Suprapubic skin (tissue), 4 donors: ENCODE measurements around the gene FGF7.

Experiments used
- CTCF ChIP-seq, 2 donors: fragments of 200-600 bp in 1 of 2; fragments of 450-650 bp in 1 of 2; sonication (generic) in 1 of 2; IDR thresholded peaks; one replicate each; pipeline ENCODE4 v1.5.1; 2016 to 2019; ENCODE audit warnings: antibody characterized with exemption in 2 of 2, mild to moderate bottlenecking in 1 of 2, moderate library complexity in 1 of 2
- POLR2A ChIP-seq, 2 donors: fragments of 450-650 bp; IDR thresholded peaks; one replicate each; pipeline ENCODE4 v1.6.1; 2017; ENCODE audit warnings: antibody characterized with exemption in 2 of 2, mild to moderate bottlenecking in 2 of 2, moderate library complexity in 2 of 2
- POLR2AphosphoS5 ChIP-seq, 3 donors: sonication (generic); formaldehyde crosslinking; IDR thresholded peaks; one replicate each; pipeline ENCODE4 v1.6.1; 2017; ENCODE audit warnings: antibody characterized with exemption in 3 of 3

GRCh38 chr15:49380912-49381311 lies 42.1 kb upstream of the FGF7 start:
- no peak for TF ChIP-seq CTCF (IDR thresholded peaks at IDR 0.05)
- no peak for TF ChIP-seq POLR2AphosphoS5 (IDR thresholded peaks at IDR 0.05)
- no peak for TF ChIP-seq POLR2A (IDR thresholded peaks at IDR 0.05)
